ENCODE results near the gene ADGRG4. TPM values are rescaled to one million over a fixed set of nuclear protein-coding genes. Genes with fewer than 3 reads are reported as not detected.
"Not testable (repeated sequence)": the region's sequence is repeated elsewhere in the genome, so short reads cannot be mapped to it uniquely, and the experiment has no call there.

ADGRG4 gene
- total RNA-seq, 2 experiments from 2014 or later, result not detected

DNA sequence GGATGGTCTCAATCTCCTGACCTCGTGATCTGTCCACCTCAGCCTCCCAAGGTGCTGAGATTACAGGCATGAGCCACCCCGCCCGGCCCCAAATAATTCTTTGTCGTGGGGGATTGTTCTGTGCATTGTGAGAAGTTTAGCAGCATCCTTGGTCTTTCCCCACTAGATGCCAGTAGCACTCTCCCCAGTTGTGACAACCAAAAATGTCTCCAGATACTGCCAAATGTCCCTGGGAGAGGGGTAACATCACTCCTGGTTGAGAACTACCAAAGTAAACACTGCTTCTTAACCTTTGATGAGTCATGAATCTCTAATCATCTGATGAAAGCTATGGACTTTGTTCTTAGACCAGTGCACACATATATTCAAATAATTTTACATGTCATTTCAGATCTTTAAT lies 96.2 kb downstream of the ADGRG4 start:
- CTCF ChIA-PET, result no interaction called here

GRCh38 chrX:136405126-136405525 lies 104.4 kb downstream of the ADGRG4 start:
- CTCF ChIA-PET, result no interaction called here
- Mint-ChIP-seq H3K36me3 (ENCODE audit: low read depth) (no peaks in the 10 kb centered on the region), H3K27me3 (ENCODE audit: low read depth) (no peaks in the 10 kb centered on the region), H3K9me3 (no peaks in the 10 kb centered on the region), H3K27ac (no peak overlapping the region), H3K4me3 (no peak overlapping the region), H3K4me1 (ENCODE audit: low read depth) (no peaks in the 10 kb centered on the region)
- intact Hi-C loops (cut with micrococcal nuclease), result no loop called here
- DNase-seq, result no peak

More for the DNA sequence above, 96.2 kb downstream of the ADGRG4 start:
- peak; percentile 3 for DNase-seq
- intact Hi-C loops (cut with micrococcal nuclease), result no loop called here
- Mint-ChIP-seq H3K9me3 (no peaks in the 10 kb centered on the region), H3K4me3 (no peak overlapping the region), H3K4me1 (ENCODE audit: low read depth) (no peaks in the 10 kb centered on the region), H3K36me3 (ENCODE audit: low read depth) (no peaks in the 10 kb centered on the region), H3K27ac (no peak overlapping the region), H3K27me3 (ENCODE audit: low read depth) (no peaks in the 10 kb centered on the region)

- no peaks in the 10 kb centered on the region for H3K9me3 Mint-ChIP-seq
- H3K27ac Mint-ChIP-seq, result no peak overlapping the region
- no peak for DNase-seq
- CTCF ChIA-PET, result no interaction called here
- no peak overlapping the region for H3K4me3 Mint-ChIP-seq
- no peaks in the 10 kb centered on the region for H3K36me3 Mint-ChIP-seq (ENCODE audit: low read depth)
- intact Hi-C loops (cut with micrococcal nuclease), result no loop called here
- H3K4me1 Mint-ChIP-seq (ENCODE audit: low read depth), result no peaks in the 10 kb centered on the region
- peaks cover 2% of the 10 kb centered on the region for H3K27me3 Mint-ChIP-seq (ENCODE audit: low read depth)
Observed at GRCh38 chrX:136417806-136418205, 117.0 kb downstream of the ADGRG4 start.

DNA sequence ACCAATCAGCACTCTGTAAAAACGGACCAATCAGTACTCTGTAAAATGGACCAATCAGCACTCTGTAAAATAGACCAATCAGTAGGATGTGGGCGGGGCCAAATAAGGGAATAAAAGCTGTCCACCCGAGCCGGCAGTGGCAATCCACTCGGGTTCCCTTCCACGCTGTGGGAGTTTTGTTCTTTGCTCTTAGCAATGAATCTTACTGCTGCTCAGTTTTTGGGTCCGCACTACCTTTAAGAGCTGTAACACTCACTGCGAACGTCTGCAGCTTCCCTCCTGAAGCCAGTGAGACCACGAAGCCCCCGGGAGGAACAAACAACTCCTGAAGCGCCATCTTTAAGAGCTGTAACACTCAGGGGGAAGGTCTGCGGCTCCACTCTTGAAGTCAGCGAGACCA lies 120.6 kb downstream of the ADGRG4 start:
- intact Hi-C loops (cut with micrococcal nuclease), result no loop called here
- no peaks in the 10 kb centered on the region for H3K36me3 Mint-ChIP-seq (ENCODE audit: low read depth)
- peaks cover 2% of the 10 kb centered on the region for H3K27me3 Mint-ChIP-seq (ENCODE audit: low read depth)
- H3K4me3 Mint-ChIP-seq, result no peak overlapping the region
- no peaks in the 10 kb centered on the region for H3K4me1 Mint-ChIP-seq (ENCODE audit: low read depth)
- CTCF ChIA-PET, result no interaction called here
- no peak for DNase-seq
- H3K27ac Mint-ChIP-seq, result no peak overlapping the region
- H3K9me3 Mint-ChIP-seq, result no peaks in the 10 kb centered on the region

DNA sequence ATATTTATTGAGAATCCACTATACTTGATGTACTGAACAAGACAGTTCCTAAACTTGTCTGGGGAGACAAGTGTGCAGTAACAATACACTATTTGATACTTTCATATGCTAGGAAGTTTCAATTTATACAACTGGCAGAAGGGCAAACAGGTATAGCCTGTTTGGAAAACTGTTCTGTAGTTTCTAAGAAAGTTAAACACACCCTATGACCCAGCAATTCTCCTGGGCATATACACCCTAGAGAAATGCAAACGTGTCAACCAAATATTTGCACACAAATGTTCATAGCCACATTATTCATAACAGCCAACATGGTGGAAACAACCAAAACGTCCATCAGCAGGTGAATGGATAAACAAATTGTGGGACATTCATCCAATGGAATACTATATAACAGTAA lies 123.0 kb downstream of the ADGRG4 start:
- no peak overlapping the region for H3K27ac Mint-ChIP-seq
- no peak for DNase-seq
- peaks cover 2% of the 10 kb centered on the region for H3K27me3 Mint-ChIP-seq (ENCODE audit: low read depth)
- H3K4me3 Mint-ChIP-seq, result no peak overlapping the region
- CTCF ChIA-PET, result no interaction called here
- H3K4me1 Mint-ChIP-seq (ENCODE audit: low read depth), result no peaks in the 10 kb centered on the region
- intact Hi-C loops (cut with micrococcal nuclease), result no loop called here
- no peaks in the 10 kb centered on the region for H3K9me3 Mint-ChIP-seq
- H3K36me3 Mint-ChIP-seq (ENCODE audit: low read depth), result no peaks in the 10 kb centered on the region

DNA sequence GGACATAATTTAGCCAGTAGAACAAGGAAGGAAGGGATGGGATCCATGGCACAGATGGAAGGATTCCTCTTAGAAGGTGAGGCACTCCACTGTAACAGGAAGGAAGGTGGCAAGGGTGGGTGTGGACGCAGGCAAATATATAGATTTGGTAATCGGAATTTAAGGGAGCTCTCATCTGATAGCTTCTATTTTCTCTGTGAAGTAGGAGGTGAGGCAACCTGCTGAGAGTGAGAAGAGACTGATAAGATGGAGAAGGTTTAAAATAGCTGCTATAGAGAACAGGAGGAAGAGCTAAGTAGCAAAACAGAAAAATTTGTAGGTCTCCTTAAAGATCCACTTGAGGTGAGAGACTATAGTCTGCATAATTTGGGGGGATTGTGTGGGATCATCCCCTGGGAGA lies 125.2 kb downstream of the ADGRG4 start:
- H3K9me3 Mint-ChIP-seq, result no peaks in the 10 kb centered on the region
- no peaks in the 10 kb centered on the region for H3K27me3 Mint-ChIP-seq (ENCODE audit: low read depth)
- no peak overlapping the region for H3K4me3 Mint-ChIP-seq
- H3K4me1 Mint-ChIP-seq (ENCODE audit: low read depth), result no peaks in the 10 kb centered on the region
- no peak overlapping the region for H3K27ac Mint-ChIP-seq
- no peaks in the 10 kb centered on the region for H3K36me3 Mint-ChIP-seq (ENCODE audit: low read depth)
- intact Hi-C loops (cut with micrococcal nuclease), result no loop called here
- CTCF ChIA-PET, result no interaction called here
- DNase-seq, result no peak

GRCh38 chrX:136431625-136432024 lies 130.9 kb downstream of the ADGRG4 start:
- peak; percentile 6 for DNase-seq
- CTCF ChIA-PET, result no interaction called here
- Mint-ChIP-seq H3K4me1 (ENCODE audit: low read depth) (peaks cover 4% of the 10 kb centered on the region), H3K27ac (no peak overlapping the region), H3K9me3 (no peaks in the 10 kb centered on the region), H3K27me3 (ENCODE audit: low read depth) (no peaks in the 10 kb centered on the region), H3K4me3 (no peak overlapping the region), H3K36me3 (ENCODE audit: low read depth) (no peaks in the 10 kb centered on the region)
- intact Hi-C loops (cut with micrococcal nuclease), result no loop called here

- H3K27me3 Mint-ChIP-seq (ENCODE audit: low read depth), result no peaks in the 10 kb centered on the region
- intact Hi-C loops (cut with micrococcal nuclease), result no loop called here
- CTCF ChIA-PET, result interaction anchor here (1.1 kb wide), 1 partner anchor 28 kb away, joined by 3 read pairs; no protein-coding TSS in a partner anchor
- no peaks in the 10 kb centered on the region for H3K4me1 Mint-ChIP-seq (ENCODE audit: low read depth)
- H3K36me3 Mint-ChIP-seq (ENCODE audit: low read depth), result no peaks in the 10 kb centered on the region
- no peak for DNase-seq
- H3K27ac Mint-ChIP-seq, result no peak overlapping the region
- H3K9me3 Mint-ChIP-seq, result no peaks in the 10 kb centered on the region
- H3K4me3 Mint-ChIP-seq, result no peak overlapping the region
Observed at GRCh38 chrX:136437774-136438173, 137.0 kb downstream of the ADGRG4 start.

DNA sequence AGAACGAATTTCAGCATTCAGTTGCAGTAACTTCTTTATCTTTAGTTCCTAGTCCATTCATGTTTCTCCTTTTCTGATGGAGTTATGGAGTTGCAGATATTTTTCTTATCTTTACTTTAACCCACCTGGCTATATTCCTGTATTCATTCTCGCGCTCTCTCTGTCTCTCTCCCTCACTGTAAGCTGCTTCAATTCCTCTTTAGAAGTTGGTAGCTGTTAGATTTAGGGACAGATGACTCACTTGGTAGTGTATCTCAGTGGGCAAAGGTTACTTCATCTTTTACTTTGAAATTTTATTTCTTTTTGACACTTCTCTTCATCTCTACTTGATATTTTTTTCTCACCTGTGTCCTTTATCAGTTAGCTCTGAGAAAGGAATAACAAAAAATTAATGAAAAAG lies 137.4 kb downstream of the ADGRG4 start:
- Mint-ChIP-seq H3K27ac (no peak overlapping the region), H3K36me3 (ENCODE audit: low read depth) (no peaks in the 10 kb centered on the region)

DNA sequence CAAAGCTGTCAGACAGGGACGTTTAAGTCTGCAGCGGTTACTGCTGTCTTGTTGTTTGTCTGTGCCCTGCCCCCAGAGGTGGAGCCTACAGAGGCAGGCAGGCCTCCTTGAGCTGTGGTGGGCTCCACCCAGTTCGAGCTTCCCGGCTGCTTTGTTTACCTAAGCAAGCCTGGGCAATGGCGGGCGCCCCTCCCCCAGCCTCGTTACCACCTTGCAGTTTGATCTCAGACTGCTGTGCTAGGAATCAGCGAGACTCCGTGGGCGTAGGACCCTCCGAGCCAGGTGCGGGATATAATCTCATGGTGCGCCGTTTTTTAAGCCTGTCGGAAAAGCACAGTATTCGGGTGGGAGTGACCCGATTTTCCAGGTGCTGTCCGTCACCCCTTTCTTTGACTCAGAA lies 144.9 kb downstream of the ADGRG4 start:
- DNase-seq; H3K4me3 Mint-ChIP-seq; H3K27me3 Mint-ChIP-seq (ENCODE audit: low read depth); CTCF ChIA-PET; H3K4me1 Mint-ChIP-seq (ENCODE audit: low read depth); intact Hi-C loops (cut with micrococcal nuclease); H3K9me3 Mint-ChIP-seq; H3K36me3 Mint-ChIP-seq (ENCODE audit: low read depth); H3K27ac Mint-ChIP-seq: not testable (repeated sequence)

More for the DNA sequence above, 137.4 kb downstream of the ADGRG4 start:
- Mint-ChIP-seq H3K4me3 (no peak overlapping the region), H3K9me3 (no peaks in the 10 kb centered on the region), H3K4me1 (ENCODE audit: low read depth) (no peaks in the 10 kb centered on the region), H3K27me3 (ENCODE audit: low read depth) (no peaks in the 10 kb centered on the region)
- intact Hi-C loops (cut with micrococcal nuclease), result no loop called here
- DNase-seq, result no peak
- CTCF ChIA-PET, result interaction anchor here (0.6 to 1.1 kb wide), 2 partner anchors 28 to 40 kb away, joined by 3 read pairs; no protein-coding TSS in a partner anchor

DNA sequence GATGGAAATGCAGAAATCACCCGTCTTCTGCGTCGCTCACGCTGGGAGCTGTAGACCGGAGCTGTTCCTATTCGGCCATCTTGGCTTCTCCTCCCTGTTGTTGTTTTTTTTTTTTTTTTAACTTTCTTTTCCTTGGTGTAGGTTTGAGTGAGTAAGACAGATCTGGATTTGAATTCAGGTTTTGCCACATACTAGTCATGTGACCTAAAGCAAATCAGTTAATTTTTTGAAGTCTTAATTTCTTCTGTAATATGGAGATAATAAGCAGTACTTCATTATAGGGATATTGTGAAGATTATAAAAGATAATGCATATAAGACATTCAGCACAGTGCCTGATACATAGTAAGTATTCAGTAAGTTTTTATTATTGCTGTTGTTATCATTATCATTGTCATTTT lies 145.4 kb downstream of the ADGRG4 start:
- DNase-seq, result no peak
- CTCF ChIA-PET, result no interaction called here
- intact Hi-C loops (cut with micrococcal nuclease), result no loop called here
- Mint-ChIP-seq H3K27me3 (ENCODE audit: low read depth) (no peaks in the 10 kb centered on the region), H3K36me3 (ENCODE audit: low read depth) (no peaks in the 10 kb centered on the region), H3K27ac (no peak overlapping the region), H3K4me3 (no peak overlapping the region), H3K9me3 (no peaks in the 10 kb centered on the region), H3K4me1 (ENCODE audit: low read depth) (no peaks in the 10 kb centered on the region)

- Mint-ChIP-seq H3K9me3 (no peaks in the 10 kb centered on the region), H3K27me3 (ENCODE audit: low read depth) (no peaks in the 10 kb centered on the region), H3K36me3 (ENCODE audit: low read depth) (no peaks in the 10 kb centered on the region), H3K4me1 (ENCODE audit: low read depth) (no peaks in the 10 kb centered on the region), H3K27ac (no peak overlapping the region), H3K4me3 (no peak overlapping the region)
- no peak for DNase-seq
- CTCF ChIA-PET, result interaction anchor here (0.6 kb wide), 1 partner anchor 12 kb away, joined by 6 read pairs; no protein-coding TSS in a partner anchor
- intact Hi-C loops (cut with micrococcal nuclease), result no loop called here
Observed at GRCh38 chrX:136447308-136447707, 146.5 kb downstream of the ADGRG4 start.

GRCh38 chrX:136447968-136448367 lies 147.2 kb downstream of the ADGRG4 start:
- CTCF ChIA-PET, result no interaction called here
- no peak overlapping the region for H3K4me3 Mint-ChIP-seq

More at GRCh38 chrX:136447968-136448367, 147.2 kb downstream of the ADGRG4 start:
- Mint-ChIP-seq H3K4me1 (ENCODE audit: low read depth) (no peaks in the 10 kb centered on the region), H3K36me3 (ENCODE audit: low read depth) (no peaks in the 10 kb centered on the region), H3K27ac (no peak overlapping the region), H3K9me3 (no peaks in the 10 kb centered on the region), H3K27me3 (ENCODE audit: low read depth) (no peaks in the 10 kb centered on the region)
- DNase-seq, result no peak
- intact Hi-C loops (cut with micrococcal nuclease), result no loop called here

Measured in activated naive CD4-positive, alpha-beta T cell treated with anti-CD3 and anti-CD28 coated beads for 36 hours (primary cell).